Peyer's patch (tissue), 4 donors: ENCODE data around the gene TRIM23. TPM values are rescaled to one million over a fixed set of nuclear protein-coding genes. Genes with fewer than 3 reads are reported as not detected.

Experiments used
- DNase-seq, 3 donors: peaks; one replicate each; pipeline ENCODE4 v3.0.0-alpha.2; 2017 to 2019
- H3K27ac ChIP-seq, 4 donors: fragments of 200-600 bp; sonication (generic); one replicate each; pipeline ENCODE4 v1.5.1; 2016 to 2019
- H3K27me3 ChIP-seq, 2 donors: fragments of 200-600 bp; sonication (generic); one replicate each; pipeline ENCODE4 v1.5.1; 2019
- H3K36me3 ChIP-seq, 3 donors: fragments of 200-600 bp; sonication (generic); one replicate each; pipeline ENCODE4 v1.5.1; 2016 to 2019
- H3K4me1 ChIP-seq, 4 donors: fragments of 200-600 bp; sonication (generic); one replicate each; pipeline ENCODE4 v1.5.1; 2016 to 2019
- H3K4me3 ChIP-seq, 4 donors: fragments of 200-600 bp; sonication (generic); 1 replicate in 3 of 4; 2 replicates in 1 of 4; pipeline ENCODE4 v1.5.1; 2016 to 2019; ENCODE audit warnings: mild to moderate bottlenecking in 1 of 4
- H3K9me3 ChIP-seq, 4 donors: fragments of 200-600 bp; sonication (generic); one replicate each; pipeline ENCODE4 v1.5.1; 2016 to 2019; ENCODE audit warnings: mild to moderate bottlenecking in 1 of 4
- CTCF ChIP-seq, 6 experiments: fragments of 450-650 bp in 4 of 6; fragments of 200-600 bp in 2 of 6; sonication (generic) in 1 of 6; IDR thresholded peaks; one replicate each; pipeline ENCODE4 v1.5.1; 2017 to 2019; ENCODE audit warnings: antibody characterized with exemption in 6 of 6, mild to moderate bottlenecking in 3 of 6, moderate library complexity in 1 of 6
- POLR2A ChIP-seq, 2 donors: fragments of 450-650 bp; IDR thresholded peaks; one replicate each; pipeline ENCODE4 v1.5.1; 2017; ENCODE audit warnings: antibody characterized with exemption in 2 of 2, mild to moderate bottlenecking in 2 of 2, moderate library complexity in 2 of 2
- total RNA-seq, 4 donors: library from RNA; depleted of rRNA; stranded (reverse); fragments of >200 nt; gene quantifications; one replicate each; pipeline ENCODE4 v1.1.0, GENCODE V29; 2016

TRIM23 gene
- total RNA-seq, 4 donors from 2014 or later: 5.1 to 11.8 (median 10.0) TPM

GRCh38 chr5:65563777-65564176 lies 60.4 kb downstream of the TRIM23 start:
- TF ChIP-seq POLR2A (IDR thresholded peaks at IDR 0.05) (no peak), CTCF (IDR thresholded peaks at IDR 0.05) (no peak)
- peak overlapping the region; percentile 80 to 91 (median 85) for H3K27ac ChIP-seq
- H3K4me3 ChIP-seq: peak overlapping the region; percentile 69 to 83 (median 75)
- no peaks in the 10 kb centered on the region for H3K9me3 ChIP-seq
- no peak for DNase-seq
- H3K36me3 ChIP-seq: peaks cover 0 to 5% (median 0%) of the 10 kb centered on the region in 3 donors
- no peaks in the 10 kb centered on the region for H3K27me3 ChIP-seq
- peaks cover 0 to 24% (median 0%) of the 10 kb centered on the region in 4 donors for H3K4me1 ChIP-seq

DNA sequence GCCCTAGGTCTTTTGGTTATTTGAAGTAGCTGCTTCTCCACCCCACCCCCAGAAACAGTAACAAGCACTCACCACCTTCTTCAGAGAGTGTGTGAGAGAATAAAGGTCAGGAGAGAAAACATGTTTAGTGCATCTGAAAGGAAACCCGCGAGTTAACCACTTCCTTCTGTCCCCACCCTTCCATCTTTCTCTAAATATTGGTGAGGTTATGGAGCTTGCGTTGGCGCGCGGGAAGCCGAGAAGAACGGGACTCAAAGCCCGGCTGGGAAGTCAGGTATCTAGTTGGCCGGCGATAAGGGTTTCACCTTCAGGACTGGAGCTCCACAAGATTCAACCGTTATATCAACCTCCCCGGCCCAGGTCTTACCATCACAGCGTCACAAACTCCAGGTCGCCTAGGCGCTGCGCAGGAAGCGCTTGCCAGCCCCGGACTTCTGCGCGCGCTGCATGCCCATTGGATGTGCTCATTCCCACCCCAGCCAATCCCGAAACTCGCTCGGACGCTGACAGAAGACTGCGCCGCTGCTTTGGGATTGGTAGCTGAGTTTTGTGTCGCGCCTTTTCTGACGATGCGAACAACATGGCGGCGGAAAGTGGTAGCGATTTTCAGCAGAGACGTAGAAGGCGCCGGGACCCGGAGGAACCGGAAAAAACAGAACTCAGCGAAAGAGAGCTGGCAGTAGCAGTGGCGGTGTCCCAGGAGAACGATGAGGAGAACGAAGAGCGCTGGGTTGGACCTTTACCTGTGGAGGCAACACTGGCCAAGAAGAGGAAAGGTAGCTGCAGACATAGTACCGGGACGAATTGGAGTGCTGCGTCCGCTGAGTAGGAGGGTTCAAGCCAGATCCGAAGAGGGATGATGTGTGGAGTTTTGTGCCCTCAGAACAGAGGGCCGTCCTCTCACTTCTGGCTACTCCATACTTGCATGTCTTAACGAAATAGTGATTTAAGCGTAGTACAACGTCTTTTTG lies 61.1 kb downstream of the TRIM23 start, which contains the start of the genes CENPK and PPWD1:
Gene CENPK (minus strand): TSS at position 438 of the 971 bp plus-strand sequence. CDS start 8,261 bp downstream, outside the sequence.
Gene PPWD1 (plus strand): TSS at position 566 of the 971 bp plus-strand sequence. CDS start 15 bp downstream, at position 581.
- no peaks in the 10 kb centered on the region for H3K36me3 ChIP-seq
- peak within 1 kb of the TSS; percentile 80 to 91 (median 85) for H3K27ac ChIP-seq
- peak; percentile 94 to 98 (median 96) for DNase-seq
- peak in 1 of 6 experiments; percentile 18 for TF ChIP-seq CTCF (IDR thresholded peaks at IDR 0.05)
- peak; percentile 52 to 68 for TF ChIP-seq POLR2A (IDR thresholded peaks at IDR 0.05)
- no peaks in the 10 kb centered on the region for H3K9me3 ChIP-seq
- peaks cover 0 to 24% (median 0%) of the 10 kb centered on the region in 4 donors for H3K4me1 ChIP-seq
- H3K4me3 ChIP-seq: peak within 1 kb of the TSS; percentile 69 to 83 (median 75)
- H3K27me3 ChIP-seq: no peaks in the 10 kb centered on the region

DNA sequence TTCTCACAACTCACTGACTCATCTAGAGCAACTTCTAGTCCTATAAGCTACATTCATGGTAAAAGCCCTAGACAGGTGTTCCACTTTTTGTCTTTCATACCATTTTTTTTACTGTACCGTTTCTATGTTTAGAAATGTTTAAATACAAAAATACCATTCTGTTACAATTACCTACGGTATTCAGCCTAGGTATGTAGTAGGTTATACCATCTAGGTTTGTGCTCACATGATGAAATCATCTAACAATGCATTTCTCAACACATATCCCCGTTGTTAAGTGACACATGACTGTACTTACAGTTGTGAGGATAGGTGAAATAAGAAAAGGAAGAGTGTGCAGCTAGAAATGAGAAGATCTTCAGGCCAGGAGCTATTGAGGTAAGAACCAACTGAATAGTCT lies 67.4 kb downstream of the TRIM23 start:
- no peak overlapping the region for H3K4me3 ChIP-seq
- H3K36me3 ChIP-seq: no peaks in the 10 kb centered on the region
- H3K9me3 ChIP-seq: no peaks in the 10 kb centered on the region
- TF ChIP-seq CTCF (IDR thresholded peaks at IDR 0.05) (no peak), POLR2A (IDR thresholded peaks at IDR 0.05) (no peak)
- H3K27ac ChIP-seq: no peak overlapping the region
- H3K4me1 ChIP-seq: peaks cover 0 to under 1% (median 0%) of the 10 kb centered on the region in 4 donors
- DNase-seq: no peak
- no peaks in the 10 kb centered on the region for H3K27me3 ChIP-seq

DNA sequence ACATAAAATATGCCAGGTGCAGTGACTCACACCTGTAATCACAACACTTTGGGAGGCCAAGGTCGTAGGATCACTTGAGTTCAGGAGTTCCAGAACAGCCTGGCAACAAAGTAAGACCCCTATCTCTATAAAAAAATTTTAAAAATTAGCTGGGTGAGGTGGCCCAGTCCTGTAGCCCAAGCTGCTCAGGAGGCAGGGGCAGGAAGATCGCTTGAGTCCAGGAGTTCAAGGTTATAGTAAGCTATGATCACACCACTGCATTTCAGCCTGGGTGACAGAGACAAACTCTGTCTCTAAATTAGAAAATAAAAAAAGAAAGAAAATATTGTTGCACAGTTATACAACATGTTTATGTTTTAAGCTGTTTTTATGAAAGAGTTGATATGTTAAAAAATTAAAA lies 68.0 kb downstream of the TRIM23 start:
- TF ChIP-seq POLR2A (IDR thresholded peaks at IDR 0.05) (no peak), CTCF (IDR thresholded peaks at IDR 0.05) (no peak)
- H3K36me3 ChIP-seq: no peaks in the 10 kb centered on the region
- H3K4me1 ChIP-seq: no peaks in the 10 kb centered on the region

GRCh38 chr5:65555287-65555686 lies 68.8 kb downstream of the TRIM23 start:
- Histone ChIP-seq H3K4me1 (no peaks in the 10 kb centered on the region), H3K36me3 (no peaks in the 10 kb centered on the region), H3K27me3 (no peaks in the 10 kb centered on the region), H3K27ac (no peak overlapping the region), H3K4me3 (no peak overlapping the region), H3K9me3 (no peaks in the 10 kb centered on the region)
- no peak for DNase-seq
- TF ChIP-seq POLR2A (IDR thresholded peaks at IDR 0.05) (no peak), CTCF (IDR thresholded peaks at IDR 0.05) (no peak)

More for the DNA sequence above, 68.0 kb downstream of the TRIM23 start:
- no peak for DNase-seq
- Histone ChIP-seq H3K4me3 (no peak overlapping the region), H3K27ac (no peak overlapping the region), H3K9me3 (no peaks in the 10 kb centered on the region), H3K27me3 (no peaks in the 10 kb centered on the region)
